SK-N-SH (cell line): ENCODE results near the gene KDM4C. TPM values are rescaled to one million over a fixed set of nuclear protein-coding genes. Genes with fewer than 3 reads are reported as not detected.

Experiments used
- CTCF ChIA-PET: fragments of 300-600, 350-600 bp; formaldehyde crosslinking; extraction: SDS; loops from one replicate; lab custom pipeline; 2021; lab: Yijun Ruan, JAX
- POLR2A ChIA-PET: fragments of 350-600 bp; sonication (Branson Sonifier 250); formaldehyde crosslinking; extraction: SDS; loops from one replicate; lab custom pipeline; 2020; ENCODE audit warnings: antibody characterized with exemption, inconsistent platforms; lab: Yijun Ruan, JAX
- DNase-seq: peaks from one replicate; pipeline ENCODE4 v3.0.0; 2012
- H2AFZ ChIP-seq: fragments of 200-600 bp; sonication (generic); 2 replicates; pipeline ENCODE4 v1.8.1; 2016; ENCODE audit warnings: antibody characterized with exemption, mild to moderate bottlenecking, low read depth
- H3F3A ChIP-seq: fragments of 200-600 bp; sonication (generic); replicated peaks from 2 replicates; pipeline ENCODE3; 2016; ENCODE audit warnings: antibody characterized with exemption, mild to moderate bottlenecking; ENCODE audit not compliant: insufficient read depth
- H3K27ac ChIP-seq, 2 experiments: fragments of 200-500 bp in 1 of 2; fragments of 200-600 bp in 1 of 2; sonication (Bioruptor generic) in 1 of 2; sonication (generic), shearing (Covaris generic) in 1 of 2; 2 replicates each; pipeline versions ENCODE4 v1.5.1 to v1.6.1; 2014 to 2016; ENCODE audit warnings: low read depth in 2 of 2, inconsistent platforms in 1 of 2, low read length in 1 of 2, mild to moderate bottlenecking in 1 of 2, mixed read lengths in 1 of 2
- H3K27me3 ChIP-seq: fragments of 200-600 bp; sonication (generic), shearing (Covaris generic); 2 replicates; pipeline ENCODE4 v1.6.1; 2016; ENCODE audit warnings: mixed run types; ENCODE audit not compliant: insufficient read depth
- H3K36me3 ChIP-seq, 2 experiments: fragments of 200-500 bp in 1 of 2; fragments of 200-600 bp in 1 of 2; sonication (Bioruptor generic) in 1 of 2; sonication (generic) in 1 of 2; replicated peaks in 1 of 2; 2 replicates each; pipeline versions ENCODE3 to v1.5.1; 2014 to 2016; ENCODE audit warnings: low read length in 1 of 2, mild to moderate bottlenecking in 1 of 2; ENCODE audit not compliant: insufficient read depth in 2 of 2, control insufficient read depth in 1 of 2
- H3K4me1 ChIP-seq, 2 experiments: fragments of 200-500 bp in 1 of 2; fragments of 200-600 bp in 1 of 2; sonication (Bioruptor generic) in 1 of 2; sonication (generic), shearing (Covaris generic) in 1 of 2; 2 replicates each; pipeline versions ENCODE4 v1.5.1 to v1.6.1; 2014 to 2016; ENCODE audit warnings: low read depth in 1 of 2, low read length in 1 of 2, mixed run types in 1 of 2; ENCODE audit not compliant: insufficient read depth in 2 of 2, control insufficient read depth in 1 of 2
- H3K4me2 ChIP-seq: fragments of 200-600 bp; sonication (generic), shearing (Covaris generic); 2 replicates; pipeline ENCODE4 v1.6.1; 2017; ENCODE audit warnings: mixed run types
- H3K4me3 ChIP-seq, 2 experiments: fragments of 200-500 bp in 1 of 2; fragments of 200-600 bp in 1 of 2; sonication (Bioruptor generic) in 1 of 2; sonication (generic), shearing (Covaris generic) in 1 of 2; 2 replicates each; pipeline versions ENCODE4 v1.5.1 to v1.8.1; 2014 to 2016; ENCODE audit warnings: low read depth in 2 of 2, inconsistent platforms in 1 of 2, low read length in 1 of 2, mild to moderate bottlenecking in 1 of 2, mixed read lengths in 1 of 2, moderate library complexity in 1 of 2
- H3K79me2 ChIP-seq: fragments of 200-600 bp; sonication (generic); 2 replicates; pipeline ENCODE4 v1.8.1; 2017; ENCODE audit warnings: mild to moderate bottlenecking; ENCODE audit not compliant: insufficient read depth
- H3K9ac ChIP-seq: fragments of 200-600 bp; sonication (generic); 2 replicates; pipeline ENCODE4 v1.6.1; 2017; ENCODE audit warnings: mixed run types
- H3K9me2 ChIP-seq: fragments of 200-600 bp; sonication (generic); 2 replicates; pipeline ENCODE4 v1.6.1; 2017; ENCODE audit warnings: mixed run types
- H3K9me3 ChIP-seq: fragments of 200-600 bp; sonication (generic); 2 replicates; pipeline ENCODE4 v1.6.1; 2017; ENCODE audit warnings: mixed run types, mild to moderate bottlenecking, moderate library complexity
- H4K20me1 ChIP-seq: fragments of 200-600 bp; sonication (generic); 2 replicates; pipeline ENCODE4 v1.6.1; 2017; ENCODE audit warnings: mild to moderate bottlenecking, mixed run types; ENCODE audit not compliant: insufficient read depth
- EP300 ChIP-seq, 2 experiments: IDR thresholded peaks; 2 replicates each; pipeline versions ENCODE4 v1.4.0 to v1.6.1; 2012; ENCODE audit warnings: borderline replicate concordance in 1 of 2, low read depth in 1 of 2, low read length in 1 of 2
- FOSL2 ChIP-seq: IDR thresholded peaks from 2 replicates; pipeline ENCODE4 v1.4.0; 2012; ENCODE audit warnings: low read depth, mild to moderate bottlenecking, moderate library complexity, borderline replicate concordance
- FOXJ3 ChIP-seq: sonication (generic); formaldehyde crosslinking; IDR thresholded peaks from 2 replicates; pipeline ENCODE4 v1.5.1; 2020; ENCODE audit warnings: mild to moderate bottlenecking, missing genetic modification reagents
- GATA2 ChIP-seq: sonication (generic); formaldehyde crosslinking; IDR thresholded peaks from 2 replicates; pipeline ENCODE4 v1.5.0; 2020; ENCODE audit warnings: mild to moderate bottlenecking, missing genetic modification reagents
- JUND ChIP-seq: IDR thresholded peaks from 2 replicates; pipeline ENCODE4 v1.4.0; 2012
- MAX ChIP-seq: IDR thresholded peaks from 2 replicates; pipeline ENCODE4 v1.4.0; 2012; ENCODE audit warnings: low read depth
- MEF2A ChIP-seq: IDR thresholded peaks from 2 replicates; pipeline ENCODE4 v1.4.0; 2012; ENCODE audit warnings: low read depth, borderline replicate concordance
- NFIC ChIP-seq: IDR thresholded peaks from 2 replicates; pipeline ENCODE4 v1.4.0; 2012; ENCODE audit warnings: borderline replicate concordance
- PBX3 ChIP-seq: IDR thresholded peaks from 2 replicates; pipeline ENCODE4; 2012
- RAD21 ChIP-seq: IDR thresholded peaks from 2 replicates; pipeline ENCODE4 v1.6.1; 2012; ENCODE audit warnings: mild to moderate bottlenecking, low read length
- RCOR1 ChIP-seq: fragments of 150-350 bp; IDR thresholded peaks from 2 replicates; pipeline ENCODE4 v1.6.1; 2017; ENCODE audit warnings: antibody characterized with exemption, low read length
- TEAD4 ChIP-seq: IDR thresholded peaks from 2 replicates; pipeline ENCODE4 v1.4.0; 2012; ENCODE audit warnings: mild to moderate bottlenecking, borderline replicate concordance; ENCODE audit not compliant: insufficient read depth
- USF2 ChIP-seq: fragments of 150-350 bp; IDR thresholded peaks from 2 replicates; pipeline ENCODE4 v1.6.1; 2017; ENCODE audit warnings: antibody characterized with exemption, low read length, low read depth, borderline replicate concordance
- ZBTB33 ChIP-seq: IDR thresholded peaks from 2 replicates; pipeline ENCODE4 v1.4.0; 2012; ENCODE audit warnings: low read depth, borderline replicate concordance
- WGBS: methylation state at CpG from one replicate; pipeline ENCODE4 v1.1.6; 2017; ENCODE audit warnings: low lambda C conversion rate; 5-methylcytosine and 5-hydroxymethylcytosine counted together
- polyA plus RNA-seq, 3 experiments: library from polyadenylated mRNA; depleted of rRNA; stranded (reverse); fragments of >200 nt; gene quantifications; 2 replicates each; pipeline ENCODE4 v1.2.3, GENCODE V29; 2012

Gene KDM4C
- polyA plus RNA-seq, 1 of the 3 experiments (the other 2 are of a cell fraction): 9.4 TPM

GRCh38 chr9:6930827-6931226 is 173.1 kb downstream of the KDM4C start:
- POLR2A ChIA-PET: no interaction called here
- Histone ChIP-seq H3K4me3 (no peak overlapping the region), H2AFZ (no peak overlapping the region), H4K20me1 (no peaks in the 10 kb centered on the region), H3K36me3 (no peaks in the 10 kb centered on the region), H3K4me1 (peaks cover 0 to 2% of the 10 kb centered on the region in 2 experiments; a peak in 2 of 4 replicates), H3K9me3 (no peaks in the 10 kb centered on the region), H3K9me2 (no peaks in the 10 kb centered on the region), H3K9ac (no peak overlapping the region), H3K27ac (no peak overlapping the region), H3K4me2 (0 out of 2 replicates have a peak overlapping the region, but pooled peaks have one; percentile 38), H3F3A (no peaks in the 10 kb centered on the region), H3K79me2 (no peaks in the 10 kb centered on the region), H3K27me3 (no peaks in the 10 kb centered on the region)
- CTCF ChIA-PET: no interaction called here
- no peak for TF ChIP-seq RAD21
- TF ChIP-seq PBX3: peak; percentile 48
- TF ChIP-seq NFIC: no peak
- peak in 1 of 2 experiments; percentile 20; a peak in 1 of 4 replicates for TF ChIP-seq EP300 (IDR thresholded peaks at IDR 0.05; ENCODE audit: borderline replicate concordance in 1 of 2, low read depth in 1 of 2, low read length in 1 of 2)
- peak; percentile 63; the same call in 1 of the 2 replicates for TF ChIP-seq TEAD4
- peak; percentile 42; the same call in 1 of the 2 replicates for TF ChIP-seq JUND
- no peak for DNase-seq

- Histone ChIP-seq H3K27ac (no peak overlapping the region), H3K4me2 (no peak overlapping the region; the same call in 1 of the 2 replicates), H3K9me3 (no peaks in the 10 kb centered on the region), H3K9me2 (no peaks in the 10 kb centered on the region), H3K79me2 (no peaks in the 10 kb centered on the region), H3K27me3 (no peaks in the 10 kb centered on the region), H3K9ac (no peak overlapping the region), H3K4me3 (no peak overlapping the region), H3K36me3 (no peaks in the 10 kb centered on the region), H2AFZ (no peak overlapping the region), H3F3A (no peaks in the 10 kb centered on the region), H3K4me1 (no peaks in the 10 kb centered on the region; a peak in 2 of 4 replicates), H4K20me1 (no peaks in the 10 kb centered on the region)
- DNase-seq: no peak
- 79% methylated on average over 4 of the region's 4 CpGs for WGBS
- ChIA-PET CTCF (interaction anchor here (0.6 to 2.0 kb wide), 5 partner anchors 9 to 1031 kb away, joined by 3 to 5 read pairs (median 3); no protein-coding TSS in a partner anchor), POLR2A (no interaction called here)
- TF ChIP-seq RCOR1 (no peak), FOSL2 (peak; percentile 36; the same call in 1 of the 2 replicates)
Observed at GRCh38 chr9:6931913-6932312, 174.1 kb downstream of the KDM4C start.

GRCh38 chr9:6936103-6936502 is 178.3 kb downstream of the KDM4C start:
- H4K20me1 ChIP-seq: no peaks in the 10 kb centered on the region
- H3K4me2 ChIP-seq: no peak overlapping the region
- no peaks in the 10 kb centered on the region for H3K79me2 ChIP-seq
- H3K4me1 ChIP-seq: peaks cover 2 to 4% of the 10 kb centered on the region in 2 experiments; a peak in 3 of 4 replicates
- no peaks in the 10 kb centered on the region for H3K36me3 ChIP-seq
- 89% methylated on average over 1 of the region's 1 CpG for WGBS
- peaks cover 8% of the 10 kb centered on the region for H3F3A ChIP-seq
- H3K9ac ChIP-seq: no peak overlapping the region
- ChIA-PET POLR2A (no interaction called here), CTCF (no interaction called here)
- H3K27me3 ChIP-seq: no peaks in the 10 kb centered on the region
- H2AFZ ChIP-seq: no peak overlapping the region
- no peak for DNase-seq
- H3K9me2 ChIP-seq: no peaks in the 10 kb centered on the region
- H3K4me3 ChIP-seq: no peak overlapping the region
- no peak for TF ChIP-seq USF2
- TF ChIP-seq GATA2 (CRISPR knock-in tag): no peak
- no peak for TF ChIP-seq FOSL2
- no peak for TF ChIP-seq NFIC
- TF ChIP-seq MAX: no peak
- TF ChIP-seq FOXJ3 (CRISPR knock-in tag): no peak
- TF ChIP-seq RAD21: no peak
- TF ChIP-seq MEF2A: no peak
- no peak for TF ChIP-seq RCOR1
- no peak for TF ChIP-seq ZBTB33
- H3K9me3 ChIP-seq: no peaks in the 10 kb centered on the region
- no peak overlapping the region for H3K27ac ChIP-seq
